WTC11 (cell line): Measurements from ENCODE around the gene LAMA2. TPM values are rescaled to one million over a fixed set of nuclear protein-coding genes. Genes with fewer than 3 reads are reported as not detected.

Source experiments
- ATAC-seq: fragments of 200-7000 bp; cut with Tn5 transposase; 2 replicates; pipeline ENCODE4 v1.10.0; 2021; ENCODE audit warnings: mild to moderate bottlenecking, moderate library complexity
- CTCF ChIA-PET: fragments of 300-600 bp; sonication (Branson Sonifier 250); formaldehyde crosslinking; loops from one replicate; lab custom pipeline; 2021; ENCODE audit warnings: antibody characterized with exemption; lab: Charles Lee
- POLR2A ChIA-PET: fragments of 350-600 bp; sonication (Branson Sonifier 250); formaldehyde crosslinking; loops from one replicate; lab custom pipeline; 2021; ENCODE audit warnings: antibody characterized with exemption; lab: Charles Lee
- DNase-seq: peaks from one replicate; pipeline ENCODE4 v3.0.0; 2021; ENCODE audit warnings: low spot score
- H3K27ac Mint-ChIP-seq: 2 replicates; pipeline ENCODE4 v1.8.0; 2021; ENCODE audit warnings: mixed read lengths
- H3K27me3 Mint-ChIP-seq: 2 replicates; pipeline ENCODE4 v1.8.0; 2021; ENCODE audit warnings: low read depth, mild to moderate bottlenecking, moderate library complexity, mixed read lengths
- H3K36me3 Mint-ChIP-seq: 2 replicates; pipeline ENCODE4 v1.8.0; 2021; ENCODE audit warnings: mixed read lengths
- H3K4me1 Mint-ChIP-seq: 2 replicates; pipeline ENCODE4 v1.8.0; 2022; ENCODE audit warnings: mixed read lengths
- H3K4me3 Mint-ChIP-seq: 2 replicates; pipeline ENCODE4 v1.8.0; 2021; ENCODE audit warnings: mild to moderate bottlenecking, moderate library complexity, mixed read lengths
- H3K9me3 Mint-ChIP-seq: 2 replicates; pipeline ENCODE4 v1.8.0; 2021; ENCODE audit warnings: mixed read lengths
- FOXK1 ChIP-seq: sonication (generic); formaldehyde crosslinking; IDR thresholded peaks from 2 replicates; pipeline ENCODE4 v1.8.0; 2022; ENCODE audit warnings: mild to moderate bottlenecking, moderate library complexity, missing genetic modification reagents
- HMGA2 ChIP-seq: fragments of 250-450 bp; sonication (Bioruptor Pico); IDR thresholded peaks from 2 replicates; pipeline ENCODE4 v1.4.0; 2021; ENCODE audit warnings: mild to moderate bottlenecking, moderate library complexity
- IRF2 ChIP-seq: sonication (generic); formaldehyde crosslinking; IDR thresholded peaks from 2 replicates; pipeline ENCODE4 v1.8.0; 2022; ENCODE audit warnings: low read depth, missing genetic modification reagents, borderline replicate concordance
- JAZF1 ChIP-seq: fragments of 250-450 bp; sonication (Bioruptor Pico); IDR thresholded peaks from 2 replicates; pipeline ENCODE4 v1.9.0; 2021; ENCODE audit warnings: moderate library complexity, mild to moderate bottlenecking, inconsistent platforms
- KAT7 ChIP-seq: sonication (generic); formaldehyde crosslinking; IDR thresholded peaks from 2 replicates; pipeline ENCODE4 v1.8.1; 2023; ENCODE audit warnings: missing genetic modification reagents, mild to moderate bottlenecking, borderline replicate concordance
- NR3C1 ChIP-seq: sonication (generic); formaldehyde crosslinking; conservative IDR thresholded peaks from 2 replicates; pipeline ENCODE4 v1.8.1; 2023; ENCODE audit warnings: low read depth, mild to moderate bottlenecking, missing genetic modification reagents
- RORB ChIP-seq: fragments of 250-450 bp; sonication (Bioruptor Pico); IDR thresholded peaks from 2 replicates; pipeline ENCODE4 v1.9.0; 2021; ENCODE audit warnings: mild to moderate bottlenecking
- SOX15 ChIP-seq: fragments of 250-450 bp; sonication (Bioruptor Pico); IDR thresholded peaks from 2 replicates; pipeline ENCODE4 v1.9.0; 2021; ENCODE audit warnings: mild to moderate bottlenecking
- ZNF219 ChIP-seq: sonication (generic); formaldehyde crosslinking; IDR thresholded peaks from 2 replicates; pipeline ENCODE4 v1.8.0; 2023; ENCODE audit warnings: missing genetic modification reagents, mild to moderate bottlenecking, borderline replicate concordance
- ZNF263 ChIP-seq: sonication (generic); formaldehyde crosslinking; IDR thresholded peaks from 2 replicates; pipeline ENCODE4 v1.8.1; 2022; ENCODE audit warnings: low read depth, mild to moderate bottlenecking, moderate library complexity, missing genetic modification reagents
- total RNA-seq: library from RNA; stranded (reverse); gene quantifications from 3 replicates; pipeline ENCODE4 v1.2.3, GENCODE V29; 2021
- TF ChIP-seq, protein P1 (sequence below): fragments of 250-450 bp; sonication (Bioruptor Pico); IDR thresholded peaks from 2 replicates; pipeline ENCODE4 v1.9.0; 2021; ENCODE audit warnings: moderate library complexity, mild to moderate bottlenecking, inconsistent platforms, borderline replicate concordance
- TF ChIP-seq, protein P2 (sequence below): sonication (generic); formaldehyde crosslinking; IDR thresholded peaks from 2 replicates; pipeline ENCODE4 v1.8.1; 2023; ENCODE audit warnings: mild to moderate bottlenecking, missing genetic modification reagents, moderate library complexity
- TF ChIP-seq, protein P3 (sequence below): sonication (generic); formaldehyde crosslinking; IDR thresholded peaks from 2 replicates; pipeline ENCODE4 v1.8.1; 2023; ENCODE audit warnings: mild to moderate bottlenecking, missing genetic modification reagents
- TF ChIP-seq, protein P4 (sequence below): sonication (generic); formaldehyde crosslinking; IDR thresholded peaks from 2 replicates; pipeline ENCODE4 v1.8.0; 2023; ENCODE audit warnings: mild to moderate bottlenecking, missing genetic modification reagents
- TF ChIP-seq, protein P5 (sequence below): sonication (generic); formaldehyde crosslinking; IDR thresholded peaks from 2 replicates; pipeline ENCODE4 v1.8.1; 2023; ENCODE audit warnings: mild to moderate bottlenecking, missing genetic modification reagents, moderate library complexity
- TF ChIP-seq, protein P6 (sequence below): sonication (generic); formaldehyde crosslinking; IDR thresholded peaks from 2 replicates; pipeline ENCODE4 v1.8.0; 2022; ENCODE audit warnings: missing genetic modification reagents
- TF ChIP-seq, protein P7 (sequence below): sonication (generic); formaldehyde crosslinking; conservative IDR thresholded peaks from 2 replicates; pipeline ENCODE4 v1.8.1; 2023; ENCODE audit warnings: mild to moderate bottlenecking, low read depth, missing genetic modification reagents, moderate library complexity

LAMA2 gene
- total RNA-seq, 1 experiment from 2014 or later: 6.6 TPM

DNA sequence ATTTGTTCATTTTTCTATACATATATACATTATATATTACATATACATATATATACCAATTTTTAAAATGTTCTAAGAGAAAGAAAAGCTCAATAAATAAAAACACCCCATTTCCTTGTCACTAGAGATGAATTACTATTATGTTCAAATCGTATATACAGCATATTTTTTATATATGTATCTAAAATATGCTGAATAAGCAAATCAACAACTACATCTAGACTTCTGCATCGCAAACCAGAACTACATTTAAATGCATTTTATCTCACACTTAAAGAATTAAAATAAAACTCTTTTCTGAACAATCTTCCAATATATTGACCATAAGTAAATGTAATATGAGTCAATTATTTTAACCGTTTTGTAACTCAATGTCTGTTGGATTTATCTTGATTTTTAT is 133.9 kb downstream of the LAMA2 start:
- Mint-ChIP-seq H3K4me1 (peaks cover 6% of the 10 kb centered on the region; the same call in 1 of the 2 replicates), H3K4me3 (no peak overlapping the region), H3K9me3 (peaks cover 15% of the 10 kb centered on the region), H3K36me3 (peaks cover 4% of the 10 kb centered on the region; the same call in 1 of the 2 replicates), H3K27me3 (no peaks in the 10 kb centered on the region), H3K27ac (no peak overlapping the region)
- ATAC-seq (no peak), DNase-seq (no peak)
- CTCF ChIA-PET: no interaction called here
- POLR2A ChIA-PET: no interaction called here
- TF ChIP-seq RORB (CRISPR knock-in tag) (no peak), ZNF263 (CRISPR knock-in tag) (no peak)
- TF ChIP-seq, protein P1, sequence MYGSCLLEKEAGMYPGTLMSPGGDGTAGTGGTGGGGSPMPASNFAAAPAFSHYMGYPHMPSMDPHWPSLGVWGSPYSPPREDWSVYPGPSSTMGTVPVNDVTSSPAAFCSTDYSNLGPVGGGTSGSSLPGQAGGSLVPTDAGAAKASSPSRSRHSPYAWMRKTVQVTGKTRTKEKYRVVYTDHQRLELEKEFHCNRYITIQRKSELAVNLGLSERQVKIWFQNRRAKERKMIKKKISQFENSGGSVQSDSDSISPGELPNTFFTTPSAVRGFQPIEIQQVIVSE: no peak

DNA sequence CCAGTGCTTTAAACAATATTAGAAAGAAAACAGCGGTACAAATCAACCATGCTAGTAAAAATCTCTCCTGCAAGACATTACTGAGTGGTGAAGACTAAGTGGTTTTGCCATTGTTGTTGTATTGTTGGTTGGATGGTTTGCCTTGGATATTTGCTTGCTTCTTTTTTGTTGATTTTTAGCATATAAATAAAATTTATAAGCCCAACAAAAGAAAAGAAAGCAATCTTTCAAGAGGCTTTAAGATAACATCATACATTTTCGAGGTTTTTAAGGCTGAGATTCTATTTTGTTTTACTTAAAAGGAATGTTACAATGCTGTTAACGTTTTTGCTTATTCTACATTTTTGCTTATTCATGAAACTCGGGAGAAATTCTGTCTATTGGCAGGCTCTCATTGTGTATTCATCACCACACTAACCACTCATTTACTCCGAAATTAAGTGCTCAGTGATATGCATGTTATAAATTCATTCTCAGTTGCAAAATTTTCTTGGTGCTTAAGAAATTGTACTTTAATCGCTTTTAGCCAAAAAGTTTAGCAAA is 139.1 kb downstream of the LAMA2 start:
- peaks cover 17% of the 10 kb centered on the region for H3K27me3 Mint-ChIP-seq
- H3K4me3 Mint-ChIP-seq: no peak overlapping the region
- peaks cover 15% of the 10 kb centered on the region for H3K9me3 Mint-ChIP-seq
- no peak for ATAC-seq
- peaks cover 4% of the 10 kb centered on the region; the same call in 1 of the 2 replicates for H3K36me3 Mint-ChIP-seq
- DNase-seq: no peak
- no peak overlapping the region for H3K27ac Mint-ChIP-seq
- CTCF ChIA-PET: no interaction called here
- no peaks in the 10 kb centered on the region for H3K4me1 Mint-ChIP-seq
- POLR2A ChIA-PET: no interaction called here
- TF ChIP-seq IRF2 (CRISPR knock-in tag): no peak
- no peak for TF ChIP-seq ZNF219
- TF ChIP-seq, protein P2, sequence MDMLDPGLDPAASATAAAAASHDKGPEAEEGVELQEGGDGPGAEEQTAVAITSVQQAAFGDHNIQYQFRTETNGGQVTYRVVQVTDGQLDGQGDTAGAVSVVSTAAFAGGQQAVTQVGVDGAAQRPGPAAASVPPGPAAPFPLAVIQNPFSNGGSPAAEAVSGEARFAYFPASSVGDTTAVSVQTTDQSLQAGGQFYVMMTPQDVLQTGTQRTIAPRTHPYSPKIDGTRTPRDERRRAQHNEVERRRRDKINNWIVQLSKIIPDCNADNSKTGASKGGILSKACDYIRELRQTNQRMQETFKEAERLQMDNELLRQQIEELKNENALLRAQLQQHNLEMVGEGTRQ (CRISPR knock-in tag): no peak
- TF ChIP-seq, protein P3, sequence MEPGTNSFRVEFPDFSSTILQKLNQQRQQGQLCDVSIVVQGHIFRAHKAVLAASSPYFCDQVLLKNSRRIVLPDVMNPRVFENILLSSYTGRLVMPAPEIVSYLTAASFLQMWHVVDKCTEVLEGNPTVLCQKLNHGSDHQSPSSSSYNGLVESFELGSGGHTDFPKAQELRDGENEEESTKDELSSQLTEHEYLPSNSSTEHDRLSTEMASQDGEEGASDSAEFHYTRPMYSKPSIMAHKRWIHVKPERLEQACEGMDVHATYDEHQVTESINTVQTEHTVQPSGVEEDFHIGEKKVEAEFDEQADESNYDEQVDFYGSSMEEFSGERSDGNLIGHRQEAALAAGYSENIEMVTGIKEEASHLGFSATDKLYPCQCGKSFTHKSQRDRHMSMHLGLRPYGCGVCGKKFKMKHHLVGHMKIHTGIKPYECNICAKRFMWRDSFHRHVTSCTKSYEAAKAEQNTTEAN (CRISPR knock-in tag): no peak
- no peak for TF ChIP-seq FOXK1 (CRISPR knock-in tag)
- no peak for TF ChIP-seq SOX15 (CRISPR knock-in tag)
- TF ChIP-seq, protein P4, sequence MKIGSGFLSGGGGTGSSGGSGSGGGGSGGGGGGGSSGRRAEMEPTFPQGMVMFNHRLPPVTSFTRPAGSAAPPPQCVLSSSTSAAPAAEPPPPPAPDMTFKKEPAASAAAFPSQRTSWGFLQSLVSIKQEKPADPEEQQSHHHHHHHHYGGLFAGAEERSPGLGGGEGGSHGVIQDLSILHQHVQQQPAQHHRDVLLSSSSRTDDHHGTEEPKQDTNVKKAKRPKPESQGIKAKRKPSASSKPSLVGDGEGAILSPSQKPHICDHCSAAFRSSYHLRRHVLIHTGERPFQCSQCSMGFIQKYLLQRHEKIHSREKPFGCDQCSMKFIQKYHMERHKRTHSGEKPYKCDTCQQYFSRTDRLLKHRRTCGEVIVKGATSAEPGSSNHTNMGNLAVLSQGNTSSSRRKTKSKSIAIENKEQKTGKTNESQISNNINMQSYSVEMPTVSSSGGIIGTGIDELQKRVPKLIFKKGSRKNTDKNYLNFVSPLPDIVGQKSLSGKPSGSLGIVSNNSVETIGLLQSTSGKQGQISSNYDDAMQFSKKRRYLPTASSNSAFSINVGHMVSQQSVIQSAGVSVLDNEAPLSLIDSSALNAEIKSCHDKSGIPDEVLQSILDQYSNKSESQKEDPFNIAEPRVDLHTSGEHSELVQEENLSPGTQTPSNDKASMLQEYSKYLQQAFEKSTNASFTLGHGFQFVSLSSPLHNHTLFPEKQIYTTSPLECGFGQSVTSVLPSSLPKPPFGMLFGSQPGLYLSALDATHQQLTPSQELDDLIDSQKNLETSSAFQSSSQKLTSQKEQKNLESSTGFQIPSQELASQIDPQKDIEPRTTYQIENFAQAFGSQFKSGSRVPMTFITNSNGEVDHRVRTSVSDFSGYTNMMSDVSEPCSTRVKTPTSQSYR (CRISPR knock-in tag): no peak
- TF ChIP-seq JAZF1 (CRISPR knock-in tag): no peak
- no peak for TF ChIP-seq NR3C1 (CRISPR knock-in tag)
- no peak for TF ChIP-seq KAT7 (CRISPR knock-in tag)
- no peak for TF ChIP-seq RORB (CRISPR knock-in tag)
- TF ChIP-seq, protein P5, sequence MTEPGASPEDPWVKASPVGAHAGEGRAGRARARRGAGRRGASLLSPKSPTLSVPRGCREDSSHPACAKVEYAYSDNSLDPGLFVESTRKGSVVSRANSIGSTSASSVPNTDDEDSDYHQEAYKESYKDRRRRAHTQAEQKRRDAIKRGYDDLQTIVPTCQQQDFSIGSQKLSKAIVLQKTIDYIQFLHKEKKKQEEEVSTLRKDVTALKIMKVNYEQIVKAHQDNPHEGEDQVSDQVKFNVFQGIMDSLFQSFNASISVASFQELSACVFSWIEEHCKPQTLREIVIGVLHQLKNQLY (CRISPR knock-in tag): no peak
- TF ChIP-seq, protein P6, sequence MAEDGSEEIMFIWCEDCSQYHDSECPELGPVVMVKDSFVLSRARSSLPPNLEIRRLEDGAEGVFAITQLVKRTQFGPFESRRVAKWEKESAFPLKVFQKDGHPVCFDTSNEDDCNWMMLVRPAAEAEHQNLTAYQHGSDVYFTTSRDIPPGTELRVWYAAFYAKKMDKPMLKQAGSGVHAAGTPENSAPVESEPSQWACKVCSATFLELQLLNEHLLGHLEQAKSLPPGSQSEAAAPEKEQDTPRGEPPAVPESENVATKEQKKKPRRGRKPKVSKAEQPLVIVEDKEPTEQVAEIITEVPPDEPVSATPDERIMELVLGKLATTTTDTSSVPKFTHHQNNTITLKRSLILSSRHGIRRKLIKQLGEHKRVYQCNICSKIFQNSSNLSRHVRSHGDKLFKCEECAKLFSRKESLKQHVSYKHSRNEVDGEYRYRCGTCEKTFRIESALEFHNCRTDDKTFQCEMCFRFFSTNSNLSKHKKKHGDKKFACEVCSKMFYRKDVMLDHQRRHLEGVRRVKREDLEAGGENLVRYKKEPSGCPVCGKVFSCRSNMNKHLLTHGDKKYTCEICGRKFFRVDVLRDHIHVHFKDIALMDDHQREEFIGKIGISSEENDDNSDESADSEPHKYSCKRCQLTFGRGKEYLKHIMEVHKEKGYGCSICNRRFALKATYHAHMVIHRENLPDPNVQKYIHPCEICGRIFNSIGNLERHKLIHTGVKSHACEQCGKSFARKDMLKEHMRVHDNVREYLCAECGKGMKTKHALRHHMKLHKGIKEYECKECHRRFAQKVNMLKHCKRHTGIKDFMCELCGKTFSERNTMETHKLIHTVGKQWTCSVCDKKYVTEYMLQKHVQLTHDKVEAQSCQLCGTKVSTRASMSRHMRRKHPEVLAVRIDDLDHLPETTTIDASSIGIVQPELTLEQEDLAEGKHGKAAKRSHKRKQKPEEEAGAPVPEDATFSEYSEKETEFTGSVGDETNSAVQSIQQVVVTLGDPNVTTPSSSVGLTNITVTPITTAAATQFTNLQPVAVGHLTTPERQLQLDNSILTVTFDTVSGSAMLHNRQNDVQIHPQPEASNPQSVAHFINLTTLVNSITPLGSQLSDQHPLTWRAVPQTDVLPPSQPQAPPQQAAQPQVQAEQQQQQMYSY: no peak
- TF ChIP-seq, protein P7, sequence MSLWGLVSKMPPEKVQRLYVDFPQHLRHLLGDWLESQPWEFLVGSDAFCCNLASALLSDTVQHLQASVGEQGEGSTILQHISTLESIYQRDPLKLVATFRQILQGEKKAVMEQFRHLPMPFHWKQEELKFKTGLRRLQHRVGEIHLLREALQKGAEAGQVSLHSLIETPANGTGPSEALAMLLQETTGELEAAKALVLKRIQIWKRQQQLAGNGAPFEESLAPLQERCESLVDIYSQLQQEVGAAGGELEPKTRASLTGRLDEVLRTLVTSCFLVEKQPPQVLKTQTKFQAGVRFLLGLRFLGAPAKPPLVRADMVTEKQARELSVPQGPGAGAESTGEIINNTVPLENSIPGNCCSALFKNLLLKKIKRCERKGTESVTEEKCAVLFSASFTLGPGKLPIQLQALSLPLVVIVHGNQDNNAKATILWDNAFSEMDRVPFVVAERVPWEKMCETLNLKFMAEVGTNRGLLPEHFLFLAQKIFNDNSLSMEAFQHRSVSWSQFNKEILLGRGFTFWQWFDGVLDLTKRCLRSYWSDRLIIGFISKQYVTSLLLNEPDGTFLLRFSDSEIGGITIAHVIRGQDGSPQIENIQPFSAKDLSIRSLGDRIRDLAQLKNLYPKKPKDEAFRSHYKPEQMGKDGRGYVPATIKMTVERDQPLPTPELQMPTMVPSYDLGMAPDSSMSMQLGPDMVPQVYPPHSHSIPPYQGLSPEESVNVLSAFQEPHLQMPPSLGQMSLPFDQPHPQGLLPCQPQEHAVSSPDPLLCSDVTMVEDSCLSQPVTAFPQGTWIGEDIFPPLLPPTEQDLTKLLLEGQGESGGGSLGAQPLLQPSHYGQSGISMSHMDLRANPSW (CRISPR knock-in tag): no peak
- no peak for TF ChIP-seq HMGA2 (CRISPR knock-in tag)
